GM21576 (cell line): ENCODE results near the gene TLNRD1.
"Not testable (repeated sequence)": the region's sequence is repeated elsewhere in the genome, so short reads cannot be mapped to it uniquely, and the experiment has no call there.

Source experiments
- ATAC-seq: cut with Tn5 transposase; IDR thresholded peaks from one replicate; pipeline ENCODE4 v1.9.1; 2021; ENCODE audit warnings: mild to moderate bottlenecking, moderate library complexity; ENCODE audit not compliant: unreplicated experiment

Gene TLNRD1

DNA sequence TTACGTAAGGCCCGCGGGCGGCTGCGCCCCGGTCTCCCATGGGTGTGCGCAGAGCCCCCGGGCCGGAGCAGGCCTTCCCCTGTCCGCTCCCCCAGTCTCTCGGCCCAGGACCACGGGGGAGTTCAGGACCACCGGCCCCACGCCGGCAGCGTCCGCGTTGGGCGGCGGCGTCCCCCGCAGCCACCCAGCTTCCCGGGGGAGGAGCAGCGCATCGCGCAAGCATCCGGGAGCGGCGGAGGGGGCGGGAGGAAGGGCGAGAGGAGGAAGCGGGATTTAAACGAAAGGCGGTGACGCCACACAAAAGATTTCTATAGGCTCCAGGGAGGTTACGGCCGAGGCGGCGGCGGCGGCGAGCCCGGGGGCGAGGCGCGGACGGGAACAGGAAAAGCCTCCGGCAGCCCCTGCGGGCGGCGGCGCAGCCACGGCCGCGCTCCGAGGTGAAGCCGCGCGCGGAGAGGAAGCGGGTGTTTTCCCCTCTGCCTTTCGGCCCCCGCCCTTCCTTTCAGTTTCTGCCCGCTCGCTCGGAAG, at the start of gene TLNRD1:
Gene TLNRD1 (plus strand): TSS at position 300 of the 528 bp plus-strand sequence. CDS start 1,349 bp downstream, outside the sequence.
- ATAC-seq, result peak; percentile 46

DNA sequence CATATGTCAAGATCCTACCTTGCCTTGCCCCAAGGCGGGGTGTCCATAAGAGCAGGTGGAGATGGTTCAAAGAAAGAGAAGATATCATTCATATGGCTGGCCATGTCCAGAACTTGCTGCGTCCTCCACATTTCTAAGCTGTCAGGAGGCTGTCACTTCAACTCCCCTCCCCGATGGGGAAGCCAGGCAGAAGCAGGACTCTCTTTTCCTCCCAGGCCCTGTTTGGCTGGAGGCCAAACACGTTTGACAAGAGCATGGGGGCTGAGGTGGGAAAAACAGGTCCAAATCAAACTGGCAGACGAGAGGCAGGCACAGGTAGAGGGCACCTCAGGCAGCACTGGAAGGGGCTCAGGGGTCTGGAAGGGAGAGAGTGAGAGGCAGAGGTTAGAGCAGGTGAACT, 48.8 kb upstream of the TLNRD1 start:
- ATAC-seq, result no peak

DNA sequence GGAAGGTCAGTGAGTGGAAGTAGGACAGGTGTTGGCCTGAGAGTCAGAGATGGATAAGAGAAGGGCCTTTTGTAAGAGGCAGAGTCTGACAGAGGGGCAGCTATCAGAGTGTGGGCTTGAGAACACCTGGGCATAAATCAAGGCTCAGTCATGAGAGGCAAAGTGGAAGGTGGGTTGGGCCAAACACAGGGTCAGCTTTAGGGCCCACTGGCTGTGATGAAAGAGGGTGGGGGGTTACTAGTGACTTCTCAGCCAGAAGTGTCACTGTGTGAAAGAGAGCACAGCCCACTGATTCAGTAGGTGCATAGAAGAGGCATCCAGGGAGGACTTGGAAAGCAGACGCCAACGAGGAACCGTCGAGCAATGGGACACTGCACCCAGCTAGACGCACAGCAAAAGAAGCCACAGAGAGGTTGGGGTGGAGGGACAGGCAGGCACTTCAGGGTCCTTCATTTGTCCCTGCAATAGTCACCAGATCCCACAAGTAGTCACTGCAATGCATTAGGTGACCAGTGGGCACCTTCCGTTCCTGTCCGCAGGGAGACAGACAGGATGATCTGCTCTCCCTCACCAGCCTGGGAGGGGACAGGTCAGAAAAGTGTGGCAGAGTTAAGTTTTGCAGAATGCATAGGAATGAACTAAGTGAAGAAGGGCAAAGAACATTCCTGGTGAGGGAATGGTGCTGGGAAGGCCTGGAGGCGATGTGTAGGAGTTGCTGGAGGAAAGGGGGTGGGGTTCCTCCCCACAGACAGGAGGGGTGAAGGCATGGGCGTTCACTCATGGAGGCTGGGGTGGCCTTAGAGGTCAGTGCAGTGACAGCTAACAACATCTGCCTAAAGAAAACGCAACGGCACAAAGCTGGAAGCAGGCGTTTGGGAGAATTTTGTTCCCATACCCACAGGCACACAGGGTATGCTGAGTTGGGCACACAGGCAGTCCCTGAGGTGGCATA, 47.4 kb upstream of the TLNRD1 start:
- no peak for ATAC-seq

DNA sequence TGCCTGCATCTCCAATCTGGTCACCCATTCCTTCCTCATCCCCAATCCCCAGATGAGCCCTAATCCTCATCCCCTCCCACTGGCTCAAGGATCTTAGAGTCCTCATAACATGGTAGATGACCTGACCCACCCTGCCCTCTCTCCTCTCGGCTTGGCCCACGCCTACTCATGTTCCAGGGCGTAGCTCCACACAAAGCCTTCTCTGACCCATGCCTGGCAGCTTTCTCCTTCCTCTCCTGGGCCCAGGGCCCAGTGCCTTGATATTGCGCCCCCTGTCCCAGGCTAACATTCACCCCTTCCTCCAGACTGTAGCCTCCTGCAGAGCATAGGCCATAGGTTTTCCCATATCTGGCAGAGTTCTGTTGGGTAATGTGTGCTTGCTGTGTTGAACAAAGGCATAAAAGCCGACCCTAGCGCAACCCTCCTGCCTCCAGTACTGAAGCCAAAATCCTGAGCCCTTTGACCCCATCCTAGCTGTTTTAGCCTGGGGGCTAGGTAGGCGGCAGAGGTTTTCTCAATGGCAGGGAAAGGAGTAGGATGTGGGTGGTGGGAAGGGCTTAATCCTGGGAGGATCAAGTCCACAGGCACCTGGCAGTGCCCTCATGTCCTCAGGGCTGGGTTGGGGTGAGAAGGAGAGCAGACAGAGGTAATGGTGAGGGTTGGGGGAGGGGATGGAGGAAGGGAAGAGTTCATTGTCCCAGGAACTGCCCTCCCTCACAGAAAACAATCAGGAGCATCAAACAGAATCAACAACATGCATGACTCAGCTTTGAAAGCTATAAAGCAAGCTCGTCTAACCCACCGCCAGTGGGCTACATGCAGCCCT, 46.6 kb upstream of the TLNRD1 start:
- ATAC-seq, result no peak

DNA sequence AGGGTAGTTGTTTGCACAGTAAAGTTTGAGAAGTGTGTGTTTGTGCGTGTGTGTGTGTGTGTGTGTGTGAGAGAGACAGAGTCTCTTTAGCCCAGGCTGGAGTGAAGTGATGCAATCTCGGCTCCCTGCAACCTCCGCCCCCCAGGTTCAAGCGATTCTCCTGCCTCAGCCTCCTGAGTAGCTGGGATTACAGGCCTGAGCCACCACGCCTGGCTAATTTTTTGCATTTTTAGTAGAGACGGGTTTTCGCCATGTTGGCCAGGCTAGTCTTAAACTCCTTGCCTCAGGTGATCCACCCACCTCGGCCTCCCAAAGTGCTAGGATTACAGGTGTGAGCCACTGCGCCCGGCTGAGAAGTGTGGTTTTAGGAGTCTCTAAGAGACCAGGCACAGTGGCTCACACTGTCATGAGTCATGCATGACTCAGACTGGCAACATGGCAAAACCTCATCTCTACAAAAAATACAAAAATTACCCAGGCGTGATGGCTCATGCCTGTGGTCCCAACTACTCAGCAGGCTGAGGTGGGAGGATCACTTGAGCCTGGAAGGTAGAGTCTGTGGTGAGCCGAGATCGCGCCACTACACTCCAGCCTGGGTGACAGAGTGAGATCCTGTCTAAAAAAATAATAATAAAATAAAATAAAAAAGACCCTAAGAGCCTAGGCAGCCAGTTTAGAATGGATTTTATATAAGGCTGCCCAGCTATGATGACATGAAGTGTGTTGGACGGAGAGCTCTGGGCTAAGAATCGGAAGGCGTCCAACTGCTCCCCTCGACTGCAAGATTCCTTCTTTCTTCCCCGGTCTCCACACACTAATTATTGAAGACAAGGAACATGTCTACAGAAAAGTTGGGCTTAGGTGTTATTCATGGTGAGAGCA, 44.9 kb upstream of the TLNRD1 start:
- peak; percentile 47 for ATAC-seq

DNA sequence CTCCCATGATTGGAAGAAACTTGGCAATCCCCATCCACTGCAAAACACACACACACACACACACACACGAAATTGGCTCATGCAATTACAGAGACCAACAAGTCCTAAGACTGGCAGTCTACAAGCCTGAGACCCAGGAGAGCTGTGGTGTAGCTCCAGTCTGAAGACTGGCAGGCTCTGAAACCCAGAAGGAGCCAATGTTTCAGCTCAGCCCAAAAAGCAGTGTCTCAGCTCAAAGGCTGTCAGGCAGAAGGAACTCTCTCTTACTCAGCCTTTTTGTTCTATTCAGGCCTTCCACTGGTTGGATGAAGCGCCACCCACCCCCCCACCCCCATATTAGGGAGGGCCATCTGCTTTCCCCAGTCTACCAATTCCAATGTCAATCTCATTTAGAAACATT, 43.2 kb upstream of the TLNRD1 start:
- ATAC-seq, result no peak

DNA sequence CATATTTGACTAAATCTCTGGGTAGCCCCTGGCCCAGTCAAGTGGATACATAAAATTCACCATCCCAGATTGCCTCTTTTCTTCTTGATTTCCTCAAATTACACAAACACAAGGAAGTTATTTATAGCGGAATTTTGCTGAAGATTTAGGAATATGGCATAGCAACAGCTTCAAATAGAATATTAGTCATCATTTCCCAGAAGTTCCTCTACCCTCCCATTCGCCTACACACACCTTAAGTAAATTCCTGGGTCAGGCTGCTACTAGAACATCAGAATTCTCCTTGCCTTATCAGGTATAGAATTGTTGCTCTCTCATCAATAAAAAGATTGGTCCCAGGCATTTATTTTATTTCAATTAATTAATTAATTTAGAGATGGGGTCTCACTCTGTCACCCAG, 42.7 kb upstream of the TLNRD1 start:
- ATAC-seq, result no peak

DNA sequence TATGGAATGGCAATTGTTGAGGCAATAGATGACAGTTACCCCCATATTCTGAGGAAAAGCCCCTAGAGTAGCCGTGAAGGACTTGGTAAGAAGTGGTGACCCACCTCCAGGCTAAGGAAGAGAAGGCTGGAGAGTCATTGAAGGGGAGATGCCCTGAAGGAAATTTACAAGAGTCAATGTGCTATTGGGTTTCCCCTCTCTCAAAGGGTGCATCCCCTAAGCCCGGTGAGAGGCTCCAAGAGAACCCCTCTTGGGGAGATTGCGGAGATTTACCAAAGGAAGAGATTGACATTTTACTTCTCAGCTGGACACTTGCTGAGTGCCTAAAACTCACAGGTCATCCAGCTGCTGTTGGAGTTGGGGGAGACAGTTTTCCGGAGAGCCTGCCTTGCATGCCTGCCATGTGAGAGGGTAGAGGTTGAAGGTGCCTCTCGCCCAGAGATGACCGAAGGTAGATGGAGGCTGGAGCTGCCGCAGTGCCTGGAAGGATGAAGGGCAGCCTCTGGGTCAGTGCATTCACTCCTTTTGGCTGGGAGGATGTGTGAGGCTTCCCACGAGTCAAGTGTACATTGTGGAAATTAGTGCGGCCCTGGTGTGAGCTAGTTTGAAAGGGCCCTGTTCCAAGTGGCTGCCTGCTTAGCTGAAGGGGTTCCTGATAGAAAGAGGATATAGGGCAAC, 41.8 kb upstream of the TLNRD1 start:
- ATAC-seq, result no peak

DNA sequence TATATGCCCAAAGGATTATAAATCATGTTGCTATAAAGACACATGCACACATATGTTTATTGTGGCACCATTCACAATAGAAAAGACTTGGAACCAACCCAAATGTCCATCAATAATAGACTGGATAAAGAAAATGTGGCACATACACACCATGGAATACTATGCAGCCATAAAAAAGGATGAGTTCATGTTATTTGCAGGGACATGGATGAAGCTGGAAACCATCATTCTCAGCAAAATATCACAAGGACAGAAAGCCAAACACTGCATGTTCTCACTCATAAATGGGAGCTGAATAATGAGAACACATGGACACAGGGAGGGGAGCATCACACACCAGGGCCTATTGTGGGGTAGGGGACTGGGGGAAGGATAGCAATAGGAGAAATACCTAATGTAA, 35.3 kb upstream of the TLNRD1 start:
- not testable (repeated sequence) for ATAC-seq

DNA sequence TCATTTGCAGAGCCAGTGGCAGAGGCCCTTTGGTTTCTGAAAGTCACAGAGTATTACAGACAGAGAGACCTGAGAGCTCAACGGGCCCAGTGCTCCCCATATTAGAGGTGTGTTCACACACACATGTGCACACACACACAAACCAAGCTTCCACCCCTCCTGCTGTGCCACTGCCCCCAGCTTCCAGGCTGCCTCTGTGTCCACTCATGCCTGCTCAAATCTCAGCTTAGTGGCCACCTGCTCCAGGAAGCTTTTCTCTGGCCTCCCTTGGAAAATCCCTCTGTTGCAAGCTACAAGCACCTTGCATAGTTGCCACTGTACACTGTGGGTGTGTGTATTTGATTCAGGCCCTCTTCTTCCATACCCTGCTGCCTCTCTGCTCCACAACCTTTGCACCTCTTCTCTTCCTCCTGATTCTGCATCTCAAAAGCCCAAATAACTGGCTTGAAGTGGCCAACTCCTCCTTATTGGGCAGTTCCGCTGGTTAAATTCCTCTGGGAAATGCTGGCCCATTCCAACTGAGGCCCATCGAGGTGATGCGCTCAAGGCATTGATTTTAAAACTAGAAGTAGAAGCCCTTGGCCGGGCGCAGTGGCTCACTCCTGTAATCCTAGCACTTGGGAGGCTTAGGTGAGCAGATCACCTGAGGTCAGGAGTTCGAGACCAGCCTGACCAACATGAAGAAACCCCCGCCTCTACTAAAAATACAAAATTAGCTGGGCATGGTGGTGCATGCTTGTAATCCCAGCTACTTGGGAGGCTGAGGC, 34.1 kb upstream of the TLNRD1 start:
- ATAC-seq, result no peak

DNA sequence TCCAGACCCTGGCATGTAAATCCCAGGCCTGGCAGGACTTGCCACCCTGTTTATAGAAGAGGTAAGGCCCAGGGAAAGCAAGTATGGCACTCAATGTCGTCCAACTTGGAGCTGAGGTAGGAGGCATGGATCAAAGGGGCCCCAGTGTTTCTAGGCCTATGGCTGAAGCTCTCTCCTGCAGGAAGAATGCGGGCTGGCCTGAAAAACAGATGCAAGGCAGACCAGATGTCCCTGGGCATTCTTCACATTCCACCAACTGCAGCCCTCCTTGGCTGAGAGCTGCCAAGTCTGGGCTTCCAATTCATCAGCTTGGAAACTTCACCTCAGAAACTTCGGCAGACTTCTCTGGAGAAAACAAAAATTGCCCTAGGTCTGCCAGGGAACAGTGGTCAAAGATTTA, 33.3 kb upstream of the TLNRD1 start:
- no peak for ATAC-seq

DNA sequence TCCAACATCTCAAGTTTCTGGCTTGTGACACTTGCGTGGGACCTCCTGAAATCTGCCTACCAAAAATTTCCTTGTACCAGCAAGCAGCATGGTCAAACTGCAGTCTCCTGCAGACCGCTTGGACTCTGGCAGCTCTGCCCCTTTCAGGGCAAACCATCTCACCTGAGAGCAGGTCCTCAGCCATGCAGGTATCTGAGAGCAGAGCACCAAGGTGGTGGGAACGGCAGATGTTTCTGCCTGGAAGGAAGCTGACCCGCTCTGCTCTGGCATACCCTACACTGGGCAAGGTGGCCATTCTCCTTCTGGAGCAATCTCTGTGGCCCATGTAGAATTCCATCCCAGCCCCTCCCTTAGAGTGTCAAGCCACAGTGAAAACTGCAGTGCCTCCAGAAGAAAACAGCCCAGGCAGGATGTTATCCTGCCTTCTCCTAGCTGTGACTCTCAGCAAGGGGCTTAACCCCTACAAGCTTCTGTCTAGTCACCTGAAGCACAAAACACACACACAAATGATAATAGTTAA, 32.7 kb upstream of the TLNRD1 start:
- no peak for ATAC-seq

DNA sequence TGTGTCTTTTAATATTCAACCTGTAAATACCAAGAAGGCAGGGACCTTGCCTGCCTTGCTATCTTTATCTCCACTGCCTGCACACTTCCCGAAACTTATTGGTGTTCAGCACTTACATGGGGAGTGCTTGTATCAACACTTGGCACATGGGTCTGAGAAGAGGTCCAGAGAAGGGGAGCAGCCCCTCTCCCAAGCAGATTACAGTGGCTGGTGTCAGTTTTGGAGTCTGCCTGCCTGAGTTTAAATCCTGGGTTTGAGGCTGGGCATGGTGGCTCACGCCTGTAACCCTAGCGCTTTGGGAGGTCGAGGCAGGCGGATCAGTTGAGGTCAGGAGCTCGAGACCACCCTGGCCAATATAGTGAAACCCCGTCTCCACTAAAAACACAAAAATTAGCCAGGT, 31.4 kb upstream of the TLNRD1 start:
- no peak for ATAC-seq

DNA sequence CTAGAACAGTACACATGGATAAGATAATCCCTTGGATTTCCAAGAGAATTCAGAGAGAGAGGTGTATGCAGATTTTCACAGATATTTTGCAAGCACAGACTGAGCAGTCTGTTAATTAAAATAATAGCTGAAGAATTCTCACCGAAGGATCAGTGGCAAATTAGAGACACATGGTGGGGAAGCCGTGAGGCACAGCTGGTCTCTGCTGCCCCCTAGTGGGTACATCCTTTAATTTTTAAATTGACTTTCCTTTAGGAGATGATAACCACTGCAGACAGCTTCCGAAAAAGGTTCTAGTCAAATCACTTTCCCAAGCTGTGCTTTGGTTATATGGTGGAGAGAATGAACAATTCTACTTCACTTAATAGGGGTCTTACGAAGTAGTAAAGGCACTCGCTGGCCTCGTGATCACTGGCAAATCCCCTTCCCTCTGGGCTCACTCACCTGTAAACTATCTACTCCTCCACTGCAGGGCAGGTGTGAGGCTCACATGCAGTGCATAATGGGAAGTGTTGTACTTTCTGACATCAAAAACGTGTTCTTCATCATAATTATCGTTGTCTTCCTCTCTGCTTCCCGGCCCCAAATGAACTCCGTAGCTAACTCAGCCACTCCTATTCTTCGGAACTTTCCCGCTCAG, 30.6 kb upstream of the TLNRD1 start:
- no peak for ATAC-seq

DNA sequence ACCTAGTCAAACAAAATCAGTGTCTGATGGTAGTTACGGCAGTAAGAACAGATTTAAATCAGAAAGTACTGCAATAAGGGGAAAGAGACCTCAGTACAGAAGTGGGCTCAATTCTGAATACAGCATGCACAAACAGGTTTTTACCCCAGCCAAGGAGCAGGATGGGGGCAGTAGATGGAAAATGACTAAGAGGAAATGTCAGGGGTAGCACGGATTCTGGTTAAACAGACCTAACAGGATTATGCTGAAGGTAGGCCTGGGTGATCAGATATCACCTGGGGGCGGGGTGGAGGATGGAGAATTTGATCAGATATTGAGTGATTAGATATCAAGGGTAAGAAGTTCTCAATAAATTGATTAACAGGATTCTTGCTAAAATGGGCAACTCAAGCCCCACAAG, 30.1 kb upstream of the TLNRD1 start:
- no peak for ATAC-seq

DNA sequence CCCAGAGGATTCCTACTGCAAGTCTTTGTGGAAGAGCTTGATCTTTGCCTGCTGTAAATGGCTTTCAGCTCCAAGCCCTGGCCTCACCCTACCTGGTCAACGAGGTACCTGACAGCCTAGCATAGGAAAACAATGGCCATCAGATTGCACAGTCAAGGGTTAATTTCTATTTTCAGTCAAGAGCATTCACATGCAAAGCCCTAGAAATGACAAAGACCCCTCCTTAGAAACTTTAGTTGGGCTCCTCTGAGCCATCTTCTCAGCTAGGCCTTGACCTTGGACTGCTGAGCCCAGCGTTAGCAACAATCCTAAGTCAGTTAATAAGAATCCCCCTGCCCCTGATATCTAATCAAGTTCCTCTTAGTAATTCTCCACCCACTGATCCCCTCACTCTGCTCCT, 29.6 kb upstream of the TLNRD1 start:
- ATAC-seq, result no peak

DNA sequence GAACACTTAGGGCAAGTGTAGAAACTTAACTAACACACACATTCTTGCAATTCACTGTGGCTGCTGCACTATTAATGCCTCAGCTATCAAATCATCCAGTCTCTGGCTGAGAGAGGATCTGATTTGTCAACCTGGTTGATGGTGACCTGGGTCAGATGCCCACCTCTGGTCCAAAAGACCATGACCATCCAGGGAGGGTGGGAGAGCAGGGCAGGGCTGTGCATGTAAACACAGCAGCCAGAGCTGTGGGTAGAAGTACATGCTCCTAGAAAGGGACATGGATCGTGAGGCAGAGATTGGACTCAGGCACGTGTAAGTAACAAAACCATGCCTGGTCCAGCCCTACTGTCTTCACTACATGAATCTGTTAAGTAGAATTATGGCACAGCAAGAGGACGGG, 28.4 kb upstream of the TLNRD1 start:
- no peak for ATAC-seq

DNA sequence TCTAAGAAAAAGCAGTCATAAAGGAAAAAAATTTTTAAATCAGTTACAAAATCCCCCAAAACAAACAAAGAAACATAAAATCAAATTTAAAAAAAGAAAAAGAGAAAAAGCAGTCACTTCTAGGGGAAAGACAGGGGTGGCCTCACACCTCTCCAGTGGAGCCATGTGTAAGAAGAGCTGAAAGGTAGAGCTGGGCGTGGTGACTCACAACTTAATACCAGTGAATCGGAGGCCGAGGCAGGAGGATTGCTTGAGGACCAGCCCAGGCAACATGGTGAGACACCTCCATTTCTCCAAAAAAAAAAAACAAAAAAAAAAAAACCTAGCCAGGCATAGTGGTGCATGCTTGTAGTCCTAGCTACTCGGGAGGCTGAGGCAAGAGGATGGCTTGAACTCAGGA, 25.8 kb upstream of the TLNRD1 start:
- ATAC-seq, result no peak

DNA sequence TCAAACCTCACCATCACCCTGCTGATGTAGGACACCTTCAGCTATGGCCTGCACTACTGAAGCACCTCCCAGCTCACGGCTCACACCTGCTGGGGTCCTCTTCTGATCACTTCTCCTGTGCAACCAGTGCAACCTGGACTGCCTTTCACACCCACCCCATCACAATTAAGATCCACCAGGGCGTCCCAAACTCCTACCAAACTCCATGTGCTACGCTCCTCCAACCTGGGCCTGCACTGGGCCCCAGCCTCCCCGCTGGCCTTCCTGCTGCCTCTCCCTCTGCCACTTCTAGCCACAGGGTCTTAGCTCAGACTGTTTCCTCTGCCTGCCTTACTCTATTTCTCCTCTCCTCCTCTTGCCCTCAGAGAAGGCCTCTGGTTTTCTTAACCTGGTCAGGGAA, 23.9 kb upstream of the TLNRD1 start:
- ATAC-seq, result no peak
